IMR-90 (cell line): Measurements from ENCODE around the gene CETN2. TPM values are rescaled to one million over a fixed set of nuclear protein-coding genes. Genes with fewer than 3 reads are reported as not detected.
A peak's percentile ranks its signal among the peaks of the same experiment; 100 is the strongest.

Experiments
- ATAC-seq: fragments of 200-7000 bp; cut with Tn5 transposase; 2 replicates; pipeline ENCODE4 v1.9.1; 2020; ENCODE audit warnings: low read depth, mild to moderate bottlenecking, moderate library complexity
- BruUV-seq: library from RNA; stranded (reverse); fragments of 400-500 nt; replicated peaks from 2 replicates; lab custom pipeline; 2021; lab: Mats Ljungman, UMichigan
- CTCF ChIA-PET: fragments of 300-600 bp; formaldehyde crosslinking; extraction: SDS; loops from one replicate; lab custom pipeline; 2021; ENCODE audit warnings: antibody characterized with exemption; lab: Yijun Ruan, JAX
- POLR2A ChIA-PET: fragments of 300-600 bp; sonication (Branson Sonifier 250); formaldehyde crosslinking; loops from one replicate; lab custom pipeline; 2022; ENCODE audit warnings: antibody characterized with exemption; ENCODE audit not compliant: unreplicated experiment; lab: Charles Lee
- DNase-seq: peaks from one replicate; pipeline ENCODE4 v3.0.0; 2013
- H2AFZ ChIP-seq: replicated peaks from 2 replicates; pipeline ENCODE3; 2013; ENCODE audit warnings: low read length, mild to moderate bottlenecking; ENCODE audit not compliant: poor library complexity
- H2AK5ac ChIP-seq: 2 replicates; pipeline ENCODE4 v1.6.1; 2013; ENCODE audit warnings: low read depth, low read length, inconsistent platforms
- H2AK9ac ChIP-seq: replicated peaks from 2 replicates; pipeline ENCODE3; 2013; ENCODE audit warnings: mild to moderate bottlenecking, low read depth, low read length, moderate library complexity; ENCODE audit not compliant: poor library complexity
- H2BK120ac ChIP-seq: 2 replicates; pipeline ENCODE4 v1.6.1; 2013; ENCODE audit warnings: low read depth, low read length, inconsistent platforms
- H2BK15ac ChIP-seq: 3 replicates; pipeline ENCODE4 v1.6.1; 2013; ENCODE audit warnings: low read depth, low read length, inconsistent platforms
- H2BK20ac ChIP-seq: 2 replicates; pipeline ENCODE4 v1.6.1; 2013; ENCODE audit warnings: low read depth, mild to moderate bottlenecking, inconsistent platforms, low read length, moderate library complexity
- H2BK5ac ChIP-seq: 2 replicates; pipeline ENCODE4 v1.6.1; 2013; ENCODE audit warnings: mild to moderate bottlenecking, low read depth, low read length, inconsistent platforms; ENCODE audit not compliant: poor library complexity, severe bottlenecking
- H3K14ac ChIP-seq: replicated peaks from 2 replicates; pipeline ENCODE4 v1.6.1; 2013; ENCODE audit warnings: low read depth, low read length, inconsistent platforms
- H3K18ac ChIP-seq: 2 replicates; pipeline ENCODE4 v1.6.1; 2013; ENCODE audit warnings: low read depth, low read length, control low read depth
- H3K23ac ChIP-seq: 2 replicates; pipeline ENCODE4 v1.6.1; 2013; ENCODE audit warnings: low read depth, low read length, inconsistent platforms
- H3K27ac ChIP-seq: 2 replicates; pipeline ENCODE4 v1.5.1; 2013; ENCODE audit warnings: mild to moderate bottlenecking, control low read depth, low read length; ENCODE audit not compliant: insufficient read depth
- H3K27me3 ChIP-seq: 2 replicates; pipeline ENCODE4 v1.6.1; 2013; ENCODE audit warnings: low read length; ENCODE audit not compliant: control insufficient read depth, insufficient read depth
- H3K36me3 ChIP-seq: 2 replicates; pipeline ENCODE4 v1.6.1; 2013; ENCODE audit warnings: low read length, mixed read lengths; ENCODE audit not compliant: control insufficient read depth, insufficient read depth
- H3K4ac ChIP-seq: 2 replicates; pipeline ENCODE4 v1.6.1; 2013; ENCODE audit warnings: low read depth, low read length, inconsistent platforms
- H3K4me1 ChIP-seq: 2 replicates; pipeline ENCODE4 v1.6.1; 2013; ENCODE audit warnings: low read length, mixed read lengths; ENCODE audit not compliant: control insufficient read depth, insufficient read depth
- H3K4me2 ChIP-seq: 2 replicates; pipeline ENCODE4 v1.6.1; 2013; ENCODE audit warnings: low read depth, mild to moderate bottlenecking, control low read depth, low read length, moderate library complexity
- H3K4me3 ChIP-seq: 2 replicates; pipeline ENCODE4 v1.5.1; 2013; ENCODE audit warnings: low read depth, mild to moderate bottlenecking, control low read depth, low read length, moderate library complexity; ENCODE audit not compliant: insufficient read depth
- H3K56ac ChIP-seq: 2 replicates; pipeline ENCODE4 v1.6.1; 2013; ENCODE audit warnings: low read length, inconsistent platforms; ENCODE audit not compliant: insufficient read depth; ENCODE audit errors: extremely low read depth
- H3K79me1 ChIP-seq, 2 experiments: 2 replicates each; pipeline ENCODE4 v1.6.1; 2013; ENCODE audit warnings: low read length in 2 of 2, inconsistent platforms in 1 of 2, low read depth in 1 of 2
- H3K9ac ChIP-seq: 2 replicates; pipeline ENCODE4 v1.6.1; 2013; ENCODE audit warnings: low read depth, low read length, control low read depth
- H3K9me1 ChIP-seq: 2 replicates; pipeline ENCODE4 v1.6.1; 2013; ENCODE audit warnings: low read length, inconsistent platforms; ENCODE audit not compliant: insufficient read depth
- H3K9me3 ChIP-seq: 2 replicates; pipeline ENCODE4 v1.6.1; 2013; ENCODE audit warnings: low read length; ENCODE audit not compliant: control insufficient read depth, insufficient read depth
- H4K20me1 ChIP-seq: 2 replicates; pipeline ENCODE4 v1.6.1; 2013; ENCODE audit warnings: low read length, inconsistent platforms; ENCODE audit not compliant: insufficient read depth
- H4K5ac ChIP-seq: 2 replicates; pipeline ENCODE4 v1.6.1; 2013; ENCODE audit warnings: mild to moderate bottlenecking, low read depth, low read length, control low read depth
- H4K8ac ChIP-seq, 2 experiments: 2 replicates each; pipeline ENCODE4 v1.6.1; 2013; ENCODE audit warnings: low read depth in 2 of 2, low read length in 2 of 2, control low read depth in 1 of 2, inconsistent platforms in 1 of 2
- H4K91ac ChIP-seq: 2 replicates; pipeline ENCODE4 v1.6.1; 2013; ENCODE audit warnings: low read depth, low read length, inconsistent platforms; ENCODE audit not compliant: insufficient read depth
- CTCF ChIP-seq: conservative IDR thresholded peaks from 2 replicates; pipeline ENCODE4 v1.5.1; 2012; ENCODE audit warnings: mild to moderate bottlenecking, low read depth, low read length, improper control_type of control experiment
- RAD21 ChIP-seq: IDR thresholded peaks from 2 replicates; pipeline ENCODE4 v1.6.1; 2012; ENCODE audit warnings: low read length, improper control_type of control experiment
- RFX5 ChIP-seq: IDR thresholded peaks from 2 replicates; pipeline ENCODE4 v1.8.0; 2012; ENCODE audit warnings: low read depth, mild to moderate bottlenecking, low read length, moderate library complexity
- WGBS, 2 experiments: methylation state at CpG; one replicate each; pipeline versions ENCODE4 v1.1.5 to v1.1.7; 2013; ENCODE audit warnings: missing lambda C conversion rate in 2 of 2; ENCODE audit not compliant: insufficient read length in 1 of 2; ENCODE audit errors: extremely low coverage in 2 of 2; 5-methylcytosine and 5-hydroxymethylcytosine counted together
- dilution Hi-C: fragments of 300-500 bp; cut with HindIII; formaldehyde crosslinking; loops from one replicate; pipeline ENCODE4 v1.14.3; 2018; ENCODE audit warnings: low sequenced_read_pairs; ENCODE audit not compliant: unreplicated experiment
- in situ Hi-C: fragments of 300-500 bp; cut with MboI; formaldehyde crosslinking; loops from 3 replicates; pipeline ENCODE4 v1.14.3; 2019; ENCODE audit warnings: low sequenced_read_pairs, inconsistent platforms, mixed read lengths
- intact Hi-C: fragments of 100-400 bp; cut with micrococcal nuclease; formaldehyde crosslinking; loops from 2 replicates; pipeline ENCODE4 v1.10.0; 2022
- polyA plus RNA-seq, 3 experiments: library from polyadenylated mRNA; depleted of rRNA; stranded (reverse); fragments of >200 nt; gene quantifications; 2 replicates each; pipeline ENCODE4 v1.2.3, GENCODE V29; 2012; ENCODE audit warnings: low replicate concordance in 1 of 3
- total RNA-seq: library from RNA; depleted of rRNA; stranded (reverse); fragments of >200 nt; gene quantifications from 2 replicates; pipeline ENCODE4 v1.2.3, GENCODE V29; 2012
- TF ChIP-seq, protein P1 (sequence below): fragments of 150-350 bp; IDR thresholded peaks from 2 replicates; pipeline ENCODE4 v1.6.1; 2016; ENCODE audit warnings: low read depth, mild to moderate bottlenecking, low read length, moderate library complexity, borderline replicate concordance

CETN2 gene
- total and polyA plus RNA-seq, 2 of the 4 experiments (the other 2 are of a cell fraction) = 15.8 to 34.0 TPM

DNA sequence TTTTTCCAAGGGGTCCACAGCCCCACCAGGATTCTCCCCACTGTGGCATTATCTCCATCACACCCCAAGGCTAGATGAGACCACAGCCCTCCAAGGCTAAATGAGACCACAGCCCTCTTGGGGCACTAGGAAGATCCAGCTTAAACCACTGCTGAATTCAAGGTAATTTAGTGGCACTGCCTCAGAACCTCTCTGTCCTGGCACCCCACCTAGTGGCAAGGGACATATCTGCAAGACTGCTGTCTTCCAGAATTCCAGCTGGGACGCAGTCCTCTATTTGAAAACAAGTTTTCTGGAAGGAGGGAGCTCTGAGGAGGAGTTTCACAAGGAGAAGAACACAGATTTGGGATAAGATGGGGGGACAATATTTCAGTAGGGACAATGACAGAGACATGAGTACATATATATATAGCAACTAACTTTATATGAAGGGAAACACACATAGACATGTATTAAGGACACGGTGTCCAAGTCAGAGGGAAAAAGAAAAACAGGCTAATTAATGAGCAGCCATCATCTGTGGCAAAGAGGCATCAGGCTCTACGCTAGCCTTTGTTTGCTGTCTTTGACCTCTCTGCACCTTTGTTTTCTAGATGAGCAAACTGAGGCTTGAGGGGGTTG, 9.3 kb downstream of the CETN2 start:
- Histone ChIP-seq H3K4me1 (peaks cover 4% of the 10 kb centered on the region; the same call in 1 of the 2 replicates), H3K27me3 (no peaks in the 10 kb centered on the region), H4K5ac (no peak overlapping the region), H2BK15ac (no peak overlapping the region), H3K36me3 (no peaks in the 10 kb centered on the region), H3K9ac (no peak overlapping the region), H3K23ac (no peak overlapping the region), H4K91ac (no peak overlapping the region), H2BK5ac (no peak overlapping the region), H2BK120ac (no peak overlapping the region), H3K4me2 (no peak overlapping the region), H3K14ac (no peak overlapping the region), H3K9me1 (no peaks in the 10 kb centered on the region; the same call in 1 of the 2 replicates), H3K9me3 (no peaks in the 10 kb centered on the region), H3K27ac (no peak overlapping the region), H2AFZ (no peak overlapping the region), H3K18ac (no peak overlapping the region), H2BK20ac (no peak overlapping the region), H3K4ac (no peak overlapping the region), H3K79me1 (no peaks in the 10 kb centered on the region), H4K20me1 (no peaks in the 10 kb centered on the region), H3K4me3 (no peak overlapping the region), H4K8ac (no peak overlapping the region), H2AK9ac (no peak overlapping the region), H3K56ac (no peak overlapping the region), H2AK5ac (no peak overlapping the region)
- no peak for TF ChIP-seq RFX5
- TF ChIP-seq CTCF = peak; percentile 51
- TF ChIP-seq, protein P1, sequence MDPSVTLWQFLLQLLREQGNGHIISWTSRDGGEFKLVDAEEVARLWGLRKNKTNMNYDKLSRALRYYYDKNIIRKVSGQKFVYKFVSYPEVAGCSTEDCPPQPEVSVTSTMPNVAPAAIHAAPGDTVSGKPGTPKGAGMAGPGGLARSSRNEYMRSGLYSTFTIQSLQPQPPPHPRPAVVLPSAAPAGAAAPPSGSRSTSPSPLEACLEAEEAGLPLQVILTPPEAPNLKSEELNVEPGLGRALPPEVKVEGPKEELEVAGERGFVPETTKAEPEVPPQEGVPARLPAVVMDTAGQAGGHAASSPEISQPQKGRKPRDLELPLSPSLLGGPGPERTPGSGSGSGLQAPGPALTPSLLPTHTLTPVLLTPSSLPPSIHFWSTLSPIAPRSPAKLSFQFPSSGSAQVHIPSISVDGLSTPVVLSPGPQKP = no peak
- TF ChIP-seq RAD21 = peak; percentile 36; the same call in 1 of the 2 replicates
- BruUV-seq = no TSS peak
- ATAC-seq (peak; percentile 38; the same call in 1 of the 2 replicates), DNase-seq (peak; percentile 32)
- WGBS, 2 experiments = no CpG with 5 or more reads among the region's 3 CpGs
- ChIA-PET POLR2A (no interaction called here), CTCF (interaction anchor here (0.8 to 1.2 kb wide), 2 partner anchors 8 to 9 kb away, joined by 3 read pairs; no protein-coding TSS in a partner anchor)
- intact Hi-C loops (no loop called here), in situ Hi-C loops (loop anchor here (25.0 kb wide), 1 partner anchor 1659 kb away; no protein-coding TSS in a partner anchor), dilution Hi-C loops (no loop called here)
